ENCODE results near the gene CTCF. TPM values are rescaled to one million over a fixed set of nuclear protein-coding genes. Genes with fewer than 3 reads are reported as not detected.

CTCF gene
- total and polyA plus RNA-seq, 2 experiments from 2014 or later = 64.5 to 72.3 TPM

- Histone ChIP-seq H3K79me2 (replicated peaks; ENCODE audit: insufficient read depth) (0 out of 2 replicates have a peak, but pooled peaks cover 5% of the 10 kb centered on the region), H2AFZ (no peak overlapping the region), H3K36me3 (ENCODE audit: insufficient read depth) (no peaks in the 10 kb centered on the region; the same call in 1 of the 2 replicates), H3F3A (replicated peaks; ENCODE audit: low read depth) (no peaks in the 10 kb centered on the region), H3K9me2 (ENCODE audit: insufficient read depth) (no peaks in the 10 kb centered on the region), H3K4me3 (no peak overlapping the region), H4K20me1 (replicated peaks; ENCODE audit: insufficient read depth) (peaks cover 15% of the 10 kb centered on the region), H3K4me2 (no peak overlapping the region), H3K4me1 (ENCODE audit: insufficient read depth) (no peaks in the 10 kb centered on the region), H3K27ac (ENCODE audit: low read depth) (no peak overlapping the region), H3K27me3 (ENCODE audit: insufficient read depth) (no peaks in the 10 kb centered on the region)
- Mint-ChIP-seq H3K27me3 (ENCODE audit: insufficient read depth, low read depth, poor library complexity) (peaks cover 2% of the 10 kb centered on the region), H3K4me1 (no peaks in the 10 kb centered on the region), H3K36me3 (ENCODE audit: low read depth) (peaks cover 18% of the 10 kb centered on the region; the same call in 2 of the 3 replicates), H3K4me3 (no peak overlapping the region), H3K9me3 (no peaks in the 10 kb centered on the region), H3K27ac (no peak overlapping the region)
- DNase-seq (ENCODE audit: low spot score) (no peak), ATAC-seq (no peak)
- TF ChIP-seq EZH2 (IDR thresholded peaks at IDR 0.05; ENCODE audit: low read depth, unreplicated experiment) (no peak), JUNB (IDR thresholded peaks at IDR 0.05; ENCODE audit: unreplicated experiment) (no peak), REST (IDR thresholded peaks at IDR 0.05; ENCODE audit: unreplicated experiment) (no peak), ETS1 (IDR thresholded peaks at IDR 0.05) (no peak), CTCF (conservative IDR thresholded peaks at IDR 0.05; ENCODE audit: low read depth in 2 of 2) (no peak), CREB1 (CRISPR knock-in tag; IDR thresholded peaks at IDR 0.05; ENCODE audit: low read depth) (no peak), ZNF114 (CRISPR knock-in tag; IDR thresholded peaks at IDR 0.05) (no peak), STAT1 (IDR thresholded peaks at IDR 0.05; ENCODE audit: unreplicated experiment) (no peak), EZH2phosphoT487 (IDR thresholded peaks at IDR 0.05; ENCODE audit: unreplicated experiment) (no peak), ZNF331 (CRISPR knock-in tag; IDR thresholded peaks at IDR 0.05; ENCODE audit: low read depth) (no peak), ZNF462 (CRISPR knock-in tag; IDR thresholded peaks at IDR 0.05) (no peak), POLR2AphosphoS5 (IDR thresholded peaks at IDR 0.05; ENCODE audit: low read depth) (no peak), NANOG (IDR thresholded peaks at IDR 0.05; ENCODE audit: borderline replicate concordance) (no peak)
Observed at GRCh38 chr16:67683767-67684166, 121.4 kb downstream of the CTCF start.
